ENCODE data around the gene GLIS1. TPM values are rescaled to one million over a fixed set of nuclear protein-coding genes. Genes with fewer than 3 reads are reported as not detected.

The GLIS1 gene
- total RNA-seq, 2 experiments from 2014 or later = not detected

DNA sequence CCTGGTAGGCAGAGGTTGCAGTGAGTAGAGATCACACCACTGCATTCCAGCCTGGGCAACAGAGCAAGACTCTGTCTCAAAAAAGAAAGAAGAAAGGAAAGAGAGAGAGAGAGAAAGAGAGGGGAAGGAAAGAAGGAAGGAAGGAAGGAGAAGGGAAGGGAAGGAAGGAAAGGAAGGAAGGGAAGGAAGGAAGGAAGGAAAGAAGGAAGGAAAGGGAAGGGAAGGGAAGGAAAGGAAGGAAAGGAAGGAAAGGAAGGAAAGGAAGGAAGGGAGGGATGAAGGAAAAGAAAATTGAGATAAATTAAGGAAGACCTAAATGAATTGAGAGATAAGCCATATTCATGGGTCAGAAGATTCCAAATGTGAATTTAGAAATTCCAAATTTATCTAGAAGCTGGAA is 92.2 kb downstream of the GLIS1 start:
- no peaks in the 10 kb centered on the region for H3K4me1 Mint-ChIP-seq (ENCODE audit: low read depth)
- no peak for DNase-seq
- CTCF ChIA-PET = interaction anchor here (0.9 kb wide), 1 partner anchor 162 kb away, joined by 3 read pairs; no protein-coding TSS in a partner anchor
- no peaks in the 10 kb centered on the region for H3K9me3 Mint-ChIP-seq
- POLR2A ChIA-PET = no interaction called here
- no peaks in the 10 kb centered on the region for H3K36me3 Mint-ChIP-seq (ENCODE audit: low read depth)
- H3K4me3 Mint-ChIP-seq = no peak overlapping the region
- TF ChIP-seq, protein P1, sequence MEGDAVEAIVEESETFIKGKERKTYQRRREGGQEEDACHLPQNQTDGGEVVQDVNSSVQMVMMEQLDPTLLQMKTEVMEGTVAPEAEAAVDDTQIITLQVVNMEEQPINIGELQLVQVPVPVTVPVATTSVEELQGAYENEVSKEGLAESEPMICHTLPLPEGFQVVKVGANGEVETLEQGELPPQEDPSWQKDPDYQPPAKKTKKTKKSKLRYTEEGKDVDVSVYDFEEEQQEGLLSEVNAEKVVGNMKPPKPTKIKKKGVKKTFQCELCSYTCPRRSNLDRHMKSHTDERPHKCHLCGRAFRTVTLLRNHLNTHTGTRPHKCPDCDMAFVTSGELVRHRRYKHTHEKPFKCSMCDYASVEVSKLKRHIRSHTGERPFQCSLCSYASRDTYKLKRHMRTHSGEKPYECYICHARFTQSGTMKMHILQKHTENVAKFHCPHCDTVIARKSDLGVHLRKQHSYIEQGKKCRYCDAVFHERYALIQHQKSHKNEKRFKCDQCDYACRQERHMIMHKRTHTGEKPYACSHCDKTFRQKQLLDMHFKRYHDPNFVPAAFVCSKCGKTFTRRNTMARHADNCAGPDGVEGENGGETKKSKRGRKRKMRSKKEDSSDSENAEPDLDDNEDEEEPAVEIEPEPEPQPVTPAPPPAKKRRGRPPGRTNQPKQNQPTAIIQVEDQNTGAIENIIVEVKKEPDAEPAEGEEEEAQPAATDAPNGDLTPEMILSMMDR (IDR thresholded peaks at IDR 0.05) = no peak
- H3K27ac Mint-ChIP-seq = no peak overlapping the region
- H3K27me3 Mint-ChIP-seq = no peaks in the 10 kb centered on the region
- no peak for ATAC-seq
- intact Hi-C loops (cut with micrococcal nuclease) = no loop called here

DNA sequence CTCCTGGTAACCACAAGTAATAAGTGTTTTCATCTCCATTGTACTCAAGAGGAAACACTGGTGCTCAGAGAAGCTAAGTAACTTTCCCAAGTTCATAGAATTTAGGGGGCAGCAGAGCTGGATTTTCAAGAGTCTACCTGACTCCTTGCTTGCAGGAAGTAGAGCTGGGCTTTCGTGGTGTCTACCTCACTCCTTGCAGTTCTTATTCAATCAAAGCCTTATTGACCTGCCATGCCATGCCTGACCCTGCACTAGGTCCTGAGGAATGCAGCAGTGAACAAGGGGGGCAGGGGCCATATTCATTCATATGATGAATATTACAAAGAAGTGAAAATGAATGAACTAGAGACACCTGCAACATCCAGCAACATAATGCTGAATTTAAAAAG is 93.3 kb downstream of the GLIS1 start:
- DNase-seq (no peak), ATAC-seq (no peak)
- Mint-ChIP-seq H3K4me3 (no peak overlapping the region), H3K36me3 (ENCODE audit: low read depth) (no peaks in the 10 kb centered on the region), H3K27ac (no peak overlapping the region), H3K4me1 (ENCODE audit: low read depth) (no peaks in the 10 kb centered on the region), H3K9me3 (no peaks in the 10 kb centered on the region), H3K27me3 (no peaks in the 10 kb centered on the region)
- POLR2A ChIA-PET = no interaction called here
- intact Hi-C loops (cut with micrococcal nuclease) = no loop called here
- TF ChIP-seq, protein P1 (IDR thresholded peaks at IDR 0.05) = no peak
- CTCF ChIA-PET = no interaction called here

DNA sequence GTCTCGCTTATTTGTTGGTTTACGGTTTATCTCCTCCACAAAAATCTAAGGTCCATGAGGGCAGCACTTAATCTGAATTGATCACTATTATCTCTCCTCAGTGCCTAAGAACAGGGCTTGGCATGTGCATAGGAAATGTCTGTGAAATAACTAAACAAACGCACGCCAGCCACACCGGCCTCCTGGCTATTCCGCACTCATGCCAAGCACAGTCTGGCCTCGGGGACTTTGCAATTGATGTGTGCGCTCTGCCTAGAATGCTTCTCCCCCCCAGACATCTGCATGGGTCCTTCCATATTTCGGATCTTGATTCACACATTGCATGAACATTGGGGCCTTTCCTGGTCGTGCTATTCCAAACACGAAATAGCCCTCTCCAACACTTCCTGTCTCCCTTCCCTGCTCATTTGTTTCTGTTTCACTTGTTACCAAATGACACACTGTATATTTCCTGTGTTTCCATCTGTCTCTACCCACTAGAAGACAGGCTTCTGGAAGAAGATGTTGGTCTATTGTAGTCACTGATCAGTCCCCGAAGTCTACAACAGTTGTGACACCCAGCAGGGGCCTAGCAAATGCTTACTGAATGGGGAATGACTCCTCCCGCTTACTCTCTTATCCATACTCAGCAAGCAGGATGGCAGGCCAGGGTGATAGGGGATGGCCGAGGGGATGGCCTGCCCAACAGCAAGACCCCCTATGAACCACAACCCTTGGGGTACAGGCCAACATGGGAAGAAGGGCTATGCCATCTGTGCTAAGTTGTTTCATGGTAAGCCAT is 93.9 kb downstream of the GLIS1 start:
- H3K27ac Mint-ChIP-seq = no peak overlapping the region
- TF ChIP-seq, protein P1 (IDR thresholded peaks at IDR 0.05) = no peak
- ATAC-seq (no peak), DNase-seq (no peak)
- no peaks in the 10 kb centered on the region for H3K27me3 Mint-ChIP-seq
- intact Hi-C loops (cut with micrococcal nuclease) = no loop called here
- ChIA-PET CTCF (no interaction called here), POLR2A (no interaction called here)
- H3K4me1 Mint-ChIP-seq (ENCODE audit: low read depth) = no peaks in the 10 kb centered on the region
- H3K36me3 Mint-ChIP-seq (ENCODE audit: low read depth) = no peaks in the 10 kb centered on the region
- no peaks in the 10 kb centered on the region for H3K9me3 Mint-ChIP-seq
- no peak overlapping the region for H3K4me3 Mint-ChIP-seq

DNA sequence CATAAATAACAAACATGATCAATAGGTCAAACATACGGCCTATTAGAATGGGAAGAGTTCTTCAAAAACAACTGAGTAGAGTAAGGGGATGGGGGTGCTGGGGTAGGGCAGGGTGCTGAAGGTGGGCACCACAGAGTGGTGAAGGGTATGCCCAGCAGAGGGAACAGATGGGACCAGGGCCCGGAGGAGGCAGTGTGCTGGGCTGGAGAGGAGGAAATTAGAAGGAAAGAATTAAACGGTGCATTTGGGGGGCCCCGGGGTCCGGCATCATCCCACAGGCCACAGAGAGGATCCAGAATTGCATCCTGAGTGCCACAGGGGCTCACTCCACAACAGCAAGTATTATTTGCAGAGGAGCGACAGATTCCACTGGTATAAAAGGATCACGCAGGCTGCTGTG is 94.5 kb downstream of the GLIS1 start:
- CTCF ChIA-PET = no interaction called here
- no peak for ATAC-seq
- DNase-seq = no peak
- H3K27me3 Mint-ChIP-seq = no peaks in the 10 kb centered on the region
- H3K4me3 Mint-ChIP-seq = no peak overlapping the region
- no peaks in the 10 kb centered on the region for H3K9me3 Mint-ChIP-seq
- TF ChIP-seq, protein P1 (IDR thresholded peaks at IDR 0.05) = no peak
- POLR2A ChIA-PET = no interaction called here
- intact Hi-C loops (cut with micrococcal nuclease) = no loop called here
- H3K27ac Mint-ChIP-seq = no peak overlapping the region
- H3K4me1 Mint-ChIP-seq (ENCODE audit: low read depth) = no peaks in the 10 kb centered on the region
- no peaks in the 10 kb centered on the region for H3K36me3 Mint-ChIP-seq (ENCODE audit: low read depth)

DNA sequence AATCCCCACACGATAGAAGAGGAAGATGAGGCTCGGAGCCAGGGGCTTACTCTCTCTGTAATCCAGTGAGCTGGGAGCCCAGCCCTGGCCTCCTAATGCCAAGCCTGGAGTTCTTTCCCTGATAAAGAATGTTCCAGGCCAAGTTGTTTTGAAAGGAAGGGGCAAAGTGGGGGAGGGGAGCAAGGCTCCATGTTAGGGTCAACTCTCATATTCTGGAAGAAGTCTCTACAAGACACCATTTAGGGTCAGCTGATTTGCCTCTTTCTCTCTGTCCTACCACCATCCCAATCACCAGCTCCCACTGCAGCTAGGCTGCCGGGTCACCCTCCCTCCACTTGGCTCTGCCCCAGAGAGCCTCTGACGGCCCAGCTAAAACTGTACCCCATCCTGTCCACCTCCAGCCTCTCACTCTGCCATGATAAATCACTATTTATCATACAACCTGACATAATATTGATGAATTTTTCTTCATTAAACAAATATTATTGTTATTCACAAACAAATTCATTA is 95.0 kb downstream of the GLIS1 start:
- ChIA-PET POLR2A (no interaction called here), CTCF (no interaction called here)
- intact Hi-C loops (cut with micrococcal nuclease) = no loop called here
- H3K27me3 Mint-ChIP-seq = no peaks in the 10 kb centered on the region
- H3K4me1 Mint-ChIP-seq (ENCODE audit: low read depth) = no peaks in the 10 kb centered on the region
- no peak overlapping the region for H3K4me3 Mint-ChIP-seq
- H3K27ac Mint-ChIP-seq = no peak overlapping the region
- H3K9me3 Mint-ChIP-seq = no peaks in the 10 kb centered on the region
- ATAC-seq (no peak), DNase-seq (no peak)
- TF ChIP-seq, protein P1 (IDR thresholded peaks at IDR 0.05) = no peak
- H3K36me3 Mint-ChIP-seq (ENCODE audit: low read depth) = no peaks in the 10 kb centered on the region

All from activated CD8-positive, alpha-beta T cell treated with anti-CD3 and anti-CD28 coated beads for 36 hours (primary cell).